HG03460 (cell line): ENCODE data around the gene TMOD2.

Source experiments
- ATAC-seq: cut with Tn5 transposase; IDR thresholded peaks from one replicate; pipeline ENCODE4 v1.9.1; 2021; ENCODE audit not compliant: unreplicated experiment

The TMOD2 gene

DNA sequence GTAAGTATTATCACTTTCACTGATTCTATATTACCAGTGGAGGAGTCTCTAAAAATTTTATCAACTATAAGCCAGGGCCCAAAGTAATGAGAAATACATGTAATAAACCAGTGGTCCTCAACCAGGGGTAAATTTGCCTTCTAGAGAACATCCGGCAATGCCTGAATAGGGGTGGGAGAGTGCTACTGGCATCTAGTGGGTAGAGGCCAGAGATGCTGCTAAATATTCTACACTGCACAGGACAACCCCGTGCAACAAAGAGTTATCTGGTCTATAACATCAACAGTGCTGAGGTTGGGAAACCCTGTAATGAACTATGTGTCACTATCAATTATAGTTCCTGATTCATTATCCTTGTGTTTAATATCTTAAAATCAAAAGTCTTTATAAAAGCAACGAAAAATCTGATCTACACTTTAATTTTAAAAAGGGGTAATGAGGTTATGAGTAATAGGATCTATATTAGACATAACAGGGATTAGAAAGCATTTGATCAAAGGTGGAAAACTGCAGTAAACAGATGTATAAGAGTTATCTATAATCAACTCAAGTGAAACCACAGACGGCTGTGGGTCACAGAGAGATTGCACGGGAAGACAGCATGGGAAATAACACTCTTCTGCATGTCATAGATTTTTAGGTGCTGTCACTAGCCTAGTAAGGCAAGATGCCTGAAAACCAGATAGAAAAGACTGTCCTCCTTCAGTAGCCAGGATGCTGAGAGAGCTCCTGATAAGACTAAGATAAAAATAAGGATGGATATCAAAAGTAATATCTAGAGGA lies 16.0 kb upstream of the TMOD2 start:
- ATAC-seq, result no peak

DNA sequence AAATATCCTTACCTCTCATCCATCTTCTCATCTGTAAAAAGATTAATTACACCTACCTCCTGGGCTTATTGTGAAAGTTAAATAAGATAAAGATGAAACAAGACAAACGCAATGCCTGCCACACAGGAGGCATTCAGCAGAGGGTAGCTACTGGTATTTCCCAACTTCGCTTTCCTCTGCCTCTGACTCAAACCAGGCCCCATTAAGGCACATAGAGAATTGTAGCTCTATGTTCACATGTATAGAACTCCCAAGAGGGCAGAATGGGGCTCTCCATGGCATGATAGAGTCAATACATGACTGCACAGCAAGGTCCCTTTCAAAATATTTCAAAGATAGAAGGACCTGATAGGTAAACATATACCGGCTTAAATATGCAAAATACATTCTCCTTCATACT lies 15.3 kb upstream of the TMOD2 start:
- ATAC-seq, result peak; percentile 29

DNA sequence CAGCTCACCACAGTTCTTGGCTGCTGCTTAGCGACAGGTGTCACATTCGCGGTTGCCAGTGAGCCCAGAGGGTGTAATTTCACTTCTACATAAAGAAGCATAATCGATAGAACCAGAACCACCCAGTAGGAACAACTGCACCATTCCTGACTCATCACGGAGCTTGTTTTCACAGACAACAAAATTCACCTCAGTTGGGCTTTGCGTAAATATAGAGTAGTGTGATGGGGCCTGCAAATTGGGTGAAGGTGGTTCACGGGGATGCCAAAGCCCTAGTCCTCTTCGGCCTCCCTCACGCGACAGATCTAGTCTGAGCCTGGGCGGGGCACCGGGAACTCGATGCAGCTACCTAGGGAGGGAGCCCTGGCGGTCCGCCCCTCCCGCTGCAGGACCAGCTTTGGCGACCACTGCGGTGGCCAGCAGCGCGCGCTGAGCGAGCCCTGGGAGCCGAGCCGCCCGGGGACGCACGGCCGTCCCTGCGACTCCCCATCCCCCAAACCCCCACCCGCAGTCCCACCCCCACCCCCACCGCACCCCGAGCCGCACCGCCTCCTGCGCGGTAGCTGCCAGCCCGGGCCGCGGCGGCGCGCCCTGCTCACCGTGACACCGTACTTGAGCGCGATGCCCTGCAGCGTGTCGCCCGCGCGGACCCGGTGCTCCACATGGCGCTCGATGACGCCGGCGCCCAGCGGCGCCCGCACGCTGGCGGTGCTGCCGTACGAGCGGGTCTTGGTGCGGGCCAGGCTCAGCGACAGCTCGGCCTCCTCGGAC lies 14.5 kb upstream of the TMOD2 start:
- peak; percentile 23 for ATAC-seq

DNA sequence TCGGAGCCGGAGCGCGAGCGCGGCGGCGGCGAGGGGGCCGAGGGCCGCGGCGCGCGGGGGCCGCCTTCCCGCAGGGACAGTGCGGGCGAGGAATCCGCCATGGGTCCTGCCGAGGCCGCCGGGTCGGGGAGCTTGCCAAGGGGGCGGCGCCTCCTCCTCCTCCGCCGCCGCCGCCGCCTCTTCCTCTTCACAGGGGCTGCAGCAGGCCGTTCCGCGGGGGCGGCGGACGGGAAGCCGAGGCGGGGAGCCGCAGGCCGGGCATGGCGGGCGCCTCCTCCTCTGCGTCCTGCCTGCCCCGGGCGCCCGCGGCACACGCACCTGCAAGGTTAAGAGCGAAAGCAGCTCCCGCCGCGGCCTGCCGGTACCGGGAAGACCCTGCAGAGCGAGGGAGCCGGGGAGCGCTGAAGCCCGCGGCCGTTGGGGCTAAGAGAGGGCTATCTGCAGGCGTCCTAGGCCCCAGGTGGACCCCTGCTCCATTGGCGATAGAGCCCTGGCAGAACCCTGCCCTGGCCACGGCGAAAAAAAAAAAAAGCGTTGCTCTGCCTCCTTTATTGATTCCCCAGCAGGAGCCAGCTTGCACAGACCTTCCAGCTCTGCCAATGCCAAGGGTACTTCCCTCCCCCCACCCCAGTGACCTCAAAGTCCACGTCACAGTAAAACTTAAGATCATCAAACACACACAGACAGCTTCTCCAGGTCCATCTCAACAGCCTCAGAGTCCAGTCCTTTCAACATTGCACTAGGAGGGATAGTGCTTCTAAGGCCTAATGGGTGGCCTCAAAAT lies 13.7 kb upstream of the TMOD2 start, which contains the start of gene LYSMD2:
LYSMD2 (minus strand) TSS at position 134 of the 784 bp plus-strand sequence; CDS start at position 101, 33 bp downstream.
- ATAC-seq, result peak; percentile 32

DNA sequence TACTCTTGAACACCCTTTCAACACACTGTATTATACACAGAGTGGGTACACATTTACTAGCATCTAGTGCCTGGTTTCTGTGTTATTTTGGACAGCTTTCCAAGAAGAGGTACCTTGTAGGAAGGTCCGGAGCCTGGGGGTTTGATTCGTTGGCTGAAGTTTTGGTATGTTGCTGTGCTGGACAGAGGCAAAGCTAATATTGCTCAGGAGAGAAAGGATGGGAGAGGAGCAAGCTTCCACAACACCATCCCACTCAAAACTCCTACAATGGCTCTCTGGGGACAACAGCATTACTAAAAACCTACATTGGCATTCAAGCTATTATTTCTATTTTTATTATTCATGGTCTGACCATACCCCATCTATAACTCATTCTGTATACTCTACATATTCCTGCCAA lies 12.8 kb upstream of the TMOD2 start:
- ATAC-seq, result no peak

DNA sequence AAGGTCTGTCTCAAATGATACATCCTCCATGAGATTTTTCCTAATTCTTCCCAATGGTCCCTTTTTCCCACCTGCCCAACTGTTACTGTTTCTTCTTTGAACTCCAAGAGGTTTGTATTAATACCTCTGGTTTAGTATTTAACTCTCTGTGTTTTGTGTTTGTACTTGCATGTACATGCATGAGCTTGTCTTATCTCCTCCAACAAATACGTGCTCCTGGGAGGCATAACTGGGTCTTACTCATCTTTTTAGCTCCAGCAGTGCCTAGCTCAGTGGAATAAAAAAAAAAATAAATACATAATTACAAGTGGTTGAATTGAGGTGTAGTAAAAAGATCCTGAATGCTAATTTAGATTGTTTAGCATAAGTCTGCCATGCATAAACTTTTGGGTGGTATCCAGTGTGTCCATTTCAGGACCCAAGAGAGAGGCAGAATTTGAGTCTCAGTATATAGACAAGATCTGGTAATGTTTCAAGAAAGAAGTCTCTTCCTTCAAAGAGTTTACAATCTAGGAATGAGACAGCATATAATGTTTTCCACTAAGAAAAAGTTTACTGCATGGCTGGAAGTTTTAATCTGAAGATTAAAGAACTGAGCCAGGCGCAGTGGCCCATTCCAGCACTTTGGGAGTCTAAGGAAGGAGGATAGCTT lies 12.2 kb upstream of the TMOD2 start:
- ATAC-seq, result no peak

DNA sequence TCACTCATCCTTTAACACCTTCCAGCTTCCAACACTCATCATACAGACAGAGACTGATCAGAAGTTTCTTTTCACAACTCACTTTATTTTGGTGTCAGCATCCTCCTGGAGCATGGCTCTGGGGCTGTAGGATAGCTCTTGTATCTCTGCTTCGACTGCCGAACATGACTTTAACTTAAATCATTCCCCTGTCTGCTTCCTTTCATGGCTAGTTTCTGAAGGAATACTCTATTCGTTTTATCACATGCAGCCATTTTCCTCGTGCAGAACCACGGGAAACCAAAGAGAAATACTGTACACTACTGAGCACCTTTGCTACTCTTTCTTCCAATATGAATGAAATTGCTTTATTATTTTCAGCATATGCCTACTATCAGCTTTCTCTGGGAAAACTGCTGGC lies 2.1 kb upstream of the TMOD2 start:
- no peak for ATAC-seq

DNA sequence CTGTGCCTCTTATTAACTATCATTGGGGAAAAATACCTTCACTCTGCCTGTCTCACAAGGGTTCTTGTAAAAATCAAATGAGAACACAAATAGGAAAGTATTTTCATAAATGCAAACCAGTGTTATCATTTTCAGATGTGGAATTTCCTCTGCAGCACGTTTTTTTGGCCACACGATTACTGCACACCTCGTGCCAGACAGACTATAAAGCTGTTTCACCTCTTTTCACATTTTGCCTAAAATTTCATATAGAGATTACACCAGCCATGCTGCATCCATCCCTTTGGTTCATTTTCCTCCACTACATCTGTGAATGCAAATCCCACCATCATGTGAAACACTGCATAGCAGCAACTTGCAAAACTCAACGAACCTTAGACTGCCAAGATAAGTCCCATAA lies 1.2 kb upstream of the TMOD2 start:
- ATAC-seq, result no peak

DNA sequence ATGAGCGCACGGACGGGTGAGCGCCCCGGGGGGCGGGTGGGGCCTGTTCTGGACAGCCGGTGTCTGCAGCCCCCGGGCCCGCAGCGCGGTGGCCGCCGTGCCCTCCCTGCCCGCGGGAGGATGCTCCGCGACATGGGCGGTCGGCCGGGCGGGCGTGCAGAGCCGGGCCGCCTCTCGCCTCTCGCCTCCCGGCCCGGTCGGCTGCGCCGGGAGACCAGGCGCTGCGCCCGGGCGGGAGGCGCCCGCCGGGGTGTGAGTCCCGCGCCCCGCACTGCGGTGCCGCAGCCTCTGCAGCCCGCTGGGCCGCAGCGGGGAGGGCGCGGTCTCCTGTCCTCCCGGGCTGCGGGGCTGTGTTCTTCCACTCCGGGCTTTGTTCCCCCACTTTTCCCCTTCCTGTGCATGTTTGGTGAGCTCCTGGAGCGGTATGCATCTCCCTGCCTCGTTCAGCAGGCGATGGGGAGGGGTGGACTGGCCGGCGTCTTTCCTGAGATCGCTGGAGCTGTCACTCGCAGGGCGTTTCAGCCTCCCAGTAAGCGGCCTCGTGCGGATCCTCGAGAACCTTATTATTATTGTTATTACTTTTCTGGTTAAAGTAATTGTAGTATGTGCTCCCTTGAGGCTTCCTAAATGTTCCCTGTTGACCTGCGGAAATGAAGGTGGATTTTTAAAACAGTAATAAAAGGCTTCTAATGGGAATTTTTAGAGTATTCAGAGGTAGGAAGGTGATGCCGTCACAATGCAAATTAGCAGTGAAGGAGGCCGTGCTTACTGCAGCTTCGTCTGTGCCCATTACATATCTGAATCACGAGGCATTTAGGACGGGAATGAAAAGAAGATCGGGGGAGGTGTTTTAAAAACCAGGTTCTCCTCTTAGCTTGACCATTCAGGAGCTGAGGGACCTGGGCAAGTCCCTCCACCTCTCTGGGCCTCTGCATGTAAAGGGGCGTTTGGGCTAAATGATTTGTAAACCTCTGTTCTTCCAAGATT lies 593 bp downstream of the TMOD2 start:
- peak; percentile 44 for ATAC-seq

DNA sequence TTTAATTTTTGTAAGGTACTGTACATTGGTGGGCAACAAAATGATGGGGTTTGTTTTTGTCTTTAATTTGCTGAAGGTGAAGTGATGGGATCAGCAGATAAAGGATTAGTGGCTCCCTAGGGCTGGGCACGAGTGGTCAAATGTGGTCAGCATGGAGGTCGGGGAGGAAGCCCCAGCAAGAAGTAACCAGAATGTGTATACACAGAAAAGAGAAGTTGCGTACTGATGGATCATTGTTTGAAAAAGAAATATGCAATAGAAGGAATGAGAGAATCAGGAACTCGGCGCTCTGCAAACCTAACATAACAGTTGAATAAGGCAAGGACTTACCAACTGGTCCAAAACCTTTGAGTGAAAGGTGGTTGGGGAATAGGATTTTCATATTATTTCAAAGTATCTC lies 1.5 kb downstream of the TMOD2 start:
- no peak for ATAC-seq

DNA sequence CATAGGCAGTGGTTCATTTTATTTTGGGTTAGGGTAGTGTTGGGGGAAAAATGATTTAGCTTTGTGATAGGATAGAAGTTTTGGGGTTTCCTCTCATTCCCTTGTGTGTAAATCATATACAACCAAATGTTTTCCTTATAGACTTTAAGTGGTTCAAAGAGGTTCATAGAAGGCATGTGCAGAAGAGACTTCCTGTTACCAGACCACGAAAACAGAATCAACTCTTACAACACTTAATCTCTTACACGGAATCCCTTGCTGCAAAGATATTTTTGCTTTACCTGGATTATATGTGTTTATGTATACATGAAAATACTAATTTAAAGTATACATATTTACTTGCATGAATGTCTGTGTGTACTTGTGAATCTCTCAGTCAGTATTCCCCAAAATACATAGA lies 2.9 kb downstream of the TMOD2 start:
- ATAC-seq, result no peak

DNA sequence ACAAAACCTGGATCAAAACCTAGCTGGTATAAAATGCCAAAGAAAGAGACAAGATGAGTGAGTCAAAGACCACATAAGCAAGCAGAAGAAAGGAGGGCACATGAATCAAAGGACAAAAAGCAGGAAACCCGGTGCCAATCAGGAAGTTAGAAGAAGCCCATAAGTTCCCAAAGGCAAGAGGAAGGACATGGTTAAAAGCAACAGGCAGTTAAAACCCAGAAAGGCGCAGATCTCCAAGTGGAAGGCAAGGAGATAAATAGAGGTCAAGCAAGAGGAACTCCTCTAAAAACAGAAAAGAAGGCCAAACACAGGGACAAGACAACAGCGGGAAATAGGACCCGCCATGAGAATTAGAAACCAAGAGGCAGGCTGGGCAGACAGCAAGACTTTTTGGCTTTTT lies 4.4 kb downstream of the TMOD2 start:
- no peak for ATAC-seq

DNA sequence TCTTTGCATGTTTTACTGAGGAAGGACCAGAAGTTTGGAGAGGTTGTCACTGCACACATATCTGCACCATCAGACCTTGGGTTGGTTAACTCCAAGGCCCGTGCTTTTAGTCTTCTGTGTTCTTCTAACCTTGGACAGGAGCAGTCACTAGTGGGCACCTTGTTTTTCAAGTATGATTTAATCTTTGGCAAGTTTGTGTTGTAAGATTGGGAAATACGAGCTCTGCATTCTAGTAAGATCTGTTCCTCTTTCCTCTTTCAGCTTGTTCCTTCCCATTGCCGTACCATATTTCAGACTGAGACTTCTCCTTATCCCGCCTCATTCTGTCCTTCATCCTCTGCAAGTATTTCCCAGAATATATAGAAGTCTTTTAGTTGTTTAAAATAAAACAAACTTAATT lies 5.1 kb downstream of the TMOD2 start:
- no peak for ATAC-seq

DNA sequence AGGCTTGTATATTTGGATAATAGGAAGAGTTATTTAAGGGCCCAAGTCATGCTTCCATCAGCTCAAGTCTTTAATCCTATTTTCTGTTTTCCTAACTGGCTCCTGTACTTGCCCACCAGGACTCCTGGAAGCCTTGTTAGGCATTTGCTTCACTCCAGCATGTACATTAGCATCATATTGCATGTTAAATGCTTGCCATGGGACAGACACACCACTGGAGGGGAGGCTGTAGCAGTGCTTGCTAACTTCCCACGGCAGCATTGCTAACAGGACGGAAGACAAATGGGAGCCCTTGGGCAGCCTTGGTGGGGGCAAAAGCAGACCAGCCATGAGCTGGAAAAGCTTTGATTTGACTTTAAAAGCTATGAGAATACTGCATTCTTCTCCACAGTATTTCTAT lies 6.1 kb downstream of the TMOD2 start:
- ATAC-seq, result no peak

DNA sequence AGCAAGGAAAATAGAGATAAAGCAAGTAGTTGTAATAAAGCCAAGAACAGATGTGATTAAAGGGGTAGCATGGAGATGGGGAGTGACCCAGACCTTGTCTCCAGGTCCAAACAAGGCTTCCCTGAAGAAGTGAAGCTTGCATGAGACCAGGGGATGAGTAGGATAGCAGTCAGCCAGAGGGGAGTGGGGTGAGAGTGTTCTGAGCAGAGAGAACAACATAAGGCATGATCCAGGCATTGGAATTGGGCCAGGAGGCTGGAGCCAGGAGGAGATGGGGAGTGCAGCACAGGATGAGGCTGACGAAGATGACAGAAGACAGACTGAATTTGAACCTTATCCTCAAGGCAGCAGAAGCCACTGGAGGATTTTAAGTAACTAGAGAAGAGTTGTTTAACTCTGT lies 7.2 kb downstream of the TMOD2 start:
- no peak for ATAC-seq

DNA sequence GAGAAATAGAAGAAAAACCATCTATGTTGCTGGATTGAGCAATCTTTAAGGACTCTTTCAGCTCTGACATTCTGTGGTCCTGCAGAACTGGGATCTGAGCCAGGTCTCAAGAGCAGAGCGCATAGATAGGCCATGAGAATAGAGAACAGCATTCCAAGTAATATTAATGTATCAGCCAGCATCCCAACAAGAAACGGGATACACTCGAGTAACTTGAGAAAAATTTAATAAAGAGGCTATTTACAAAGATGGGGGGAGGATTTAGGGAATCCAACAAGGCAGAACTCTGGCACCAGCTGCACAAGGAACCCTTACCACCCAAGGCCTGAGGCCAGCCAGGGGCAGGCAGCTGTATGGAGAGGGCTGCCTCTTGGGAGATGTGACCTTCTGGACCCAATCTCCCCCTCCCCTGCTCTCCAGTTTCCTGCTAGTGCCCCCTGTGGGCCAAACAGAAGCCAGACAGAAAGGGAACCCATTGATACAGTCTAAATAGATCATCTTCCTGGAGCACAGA lies 8.2 kb downstream of the TMOD2 start:
- ATAC-seq, result no peak

DNA sequence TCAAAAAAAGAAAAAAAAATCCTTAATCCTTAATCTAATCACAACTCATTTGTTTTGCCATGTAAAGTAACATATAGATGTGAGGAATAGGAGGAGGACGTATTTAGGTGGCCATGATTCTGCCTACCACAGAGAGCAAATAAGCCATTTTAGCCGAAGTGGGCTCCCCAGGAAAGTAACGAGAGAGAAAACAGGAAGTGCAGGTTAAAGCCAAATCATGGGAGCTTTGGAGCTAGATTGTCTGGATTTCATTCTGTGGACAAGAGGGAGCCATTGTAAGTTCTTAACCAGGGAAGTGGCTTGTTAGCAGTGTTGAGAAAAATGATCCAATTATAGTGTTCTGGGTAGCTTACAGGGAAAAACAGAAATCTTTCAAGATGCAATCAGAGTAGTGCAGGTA lies 9.4 kb downstream of the TMOD2 start:
- ATAC-seq, result no peak

DNA sequence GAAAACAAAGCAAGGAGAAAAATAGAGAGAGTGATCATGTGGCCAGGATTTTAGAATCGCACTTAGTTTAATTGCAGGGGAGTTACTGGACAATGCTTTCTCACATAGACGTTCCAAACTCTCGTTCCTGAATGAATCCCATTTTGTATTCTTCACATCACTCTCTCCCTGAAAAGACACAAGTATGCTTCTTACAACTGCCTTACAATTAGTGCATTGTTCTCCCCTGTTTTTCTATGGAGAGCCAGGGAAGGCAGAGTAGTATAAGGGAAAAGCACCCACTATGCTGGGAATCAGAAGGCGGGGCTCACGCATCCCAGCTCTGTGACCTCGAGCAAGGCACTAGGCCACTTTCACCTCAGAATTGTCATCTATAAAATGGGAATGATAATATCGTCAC lies 14.4 kb downstream of the TMOD2 start:
- ATAC-seq, result no peak

DNA sequence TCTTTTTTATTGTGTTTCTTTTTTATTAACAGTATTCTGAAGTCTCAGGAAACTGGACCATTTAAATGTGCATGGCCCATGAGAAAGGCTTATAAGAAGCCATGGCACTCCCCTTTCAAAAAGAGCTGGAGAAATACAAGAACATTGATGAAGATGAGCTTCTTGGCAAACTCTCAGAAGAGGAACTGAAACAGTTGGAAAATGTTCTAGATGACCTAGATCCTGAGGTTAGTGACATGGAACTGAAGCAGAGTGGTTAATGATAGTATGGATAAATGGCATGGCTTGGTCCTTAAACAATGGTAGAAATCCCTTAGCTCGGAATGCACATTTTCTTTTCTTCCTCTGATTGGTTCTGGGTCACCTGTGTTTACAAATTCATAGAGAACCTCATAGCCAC lies 14.9 kb downstream of the TMOD2 start:
- ATAC-seq, result no peak

DNA sequence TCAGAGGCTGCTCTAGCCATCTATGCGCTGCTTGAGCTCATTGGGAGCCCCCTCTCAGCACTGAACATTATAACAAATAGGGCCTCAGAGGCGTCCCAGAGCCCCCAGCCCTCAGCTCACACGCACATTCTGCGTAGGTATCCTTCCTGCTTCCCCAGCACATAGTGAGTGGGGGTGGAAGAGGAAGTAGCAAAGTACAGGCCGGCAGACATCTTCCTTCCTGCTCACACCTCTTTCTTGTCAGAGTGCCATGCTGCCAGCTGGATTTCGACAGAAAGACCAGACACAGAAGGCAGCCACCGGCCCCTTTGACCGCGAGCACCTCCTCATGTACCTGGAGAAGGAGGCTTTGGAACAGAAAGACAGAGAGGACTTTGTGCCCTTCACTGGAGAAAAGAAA lies 16.6 kb downstream of the TMOD2 start:
- ATAC-seq, result no peak
